Measurements from ENCODE around the gene ZBED3.
"Not testable (repeated sequence)": the region's sequence is repeated elsewhere in the genome, so short reads cannot be mapped to it uniquely, and the experiment has no call there.

ZBED3 gene, protein sequence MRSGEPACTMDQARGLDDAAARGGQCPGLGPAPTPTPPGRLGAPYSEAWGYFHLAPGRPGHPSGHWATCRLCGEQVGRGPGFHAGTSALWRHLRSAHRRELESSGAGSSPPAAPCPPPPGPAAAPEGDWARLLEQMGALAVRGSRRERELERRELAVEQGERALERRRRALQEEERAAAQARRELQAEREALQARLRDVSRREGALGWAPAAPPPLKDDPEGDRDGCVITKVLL

DNA sequence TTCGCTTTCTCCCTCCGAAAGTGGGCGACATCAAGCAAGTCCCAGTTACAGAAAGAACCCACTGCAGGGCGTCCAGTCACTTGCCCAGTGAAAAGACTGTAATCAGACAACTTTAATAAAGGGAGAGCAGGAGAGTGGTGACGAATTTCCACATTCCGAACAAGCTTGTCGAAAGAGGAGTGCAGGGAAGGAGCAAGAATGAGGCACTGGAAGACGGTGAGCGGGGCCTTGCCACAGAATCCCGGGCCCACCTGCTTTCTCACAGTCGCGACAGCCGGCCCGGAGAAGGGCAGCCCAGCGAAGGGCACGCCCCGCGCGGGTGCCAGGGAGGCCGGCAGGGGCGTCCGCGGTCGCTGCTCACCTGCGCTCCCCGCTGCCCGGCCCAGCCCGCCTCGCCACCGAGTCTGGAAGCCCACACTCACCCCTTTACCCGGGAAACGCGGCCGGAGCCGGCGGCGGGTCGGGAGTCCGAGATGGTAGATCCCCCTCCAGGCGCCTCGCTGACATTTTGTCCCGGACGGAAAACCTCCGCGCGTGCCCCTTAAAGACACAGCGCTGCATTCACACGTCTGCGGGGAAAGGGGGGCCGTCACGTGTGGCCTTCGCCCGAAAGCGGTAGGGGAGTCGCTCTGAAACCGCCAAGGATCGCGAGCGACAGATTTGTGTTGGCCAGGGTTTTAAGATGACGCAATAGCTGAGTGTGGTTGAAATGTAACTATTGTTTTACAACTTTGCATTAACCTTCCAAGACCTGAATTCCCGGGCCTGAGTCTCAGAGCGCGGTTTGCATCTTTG lies at the start of gene ZBED3:
Gene ZBED3 (minus strand): TSS at position 597 of the 795 bp plus-strand sequence. CDS start 9,407 bp downstream, outside the sequence.
- DNase-seq: peak; percentile 41

DNA sequence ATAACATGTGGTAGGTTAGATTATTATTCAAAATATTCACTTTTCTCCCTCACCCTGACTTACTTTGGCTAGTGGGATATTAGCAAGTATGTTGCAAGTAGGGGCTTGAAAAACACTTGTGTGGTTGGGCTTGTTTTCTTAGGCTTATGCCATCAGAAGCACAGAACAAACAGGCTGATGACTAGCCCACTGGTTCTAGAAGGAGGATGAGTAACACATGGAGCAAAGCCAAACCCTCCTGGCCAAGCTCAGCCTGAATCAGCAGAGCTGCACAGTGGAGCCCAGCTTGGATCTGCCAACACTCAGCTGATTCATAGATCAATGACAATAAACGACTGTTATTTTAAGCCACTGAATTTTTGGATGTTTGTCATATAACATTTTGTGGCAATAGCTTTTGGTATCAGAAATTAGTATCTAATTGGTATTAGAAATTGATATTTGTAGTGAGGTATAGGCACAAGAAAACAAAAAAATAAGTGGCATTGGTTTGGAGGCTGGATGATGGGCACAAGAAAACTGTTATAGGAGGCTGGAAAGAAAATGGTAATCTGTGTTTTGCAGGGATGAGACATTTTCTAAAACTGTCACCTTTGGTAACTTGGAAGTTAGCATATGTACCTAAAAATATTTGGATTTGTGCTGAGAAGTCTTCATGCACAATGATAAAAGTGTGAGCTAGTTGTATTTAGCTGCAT lies 46.1 kb upstream of the ZBED3 start:
- DNase-seq: no peak

DNA sequence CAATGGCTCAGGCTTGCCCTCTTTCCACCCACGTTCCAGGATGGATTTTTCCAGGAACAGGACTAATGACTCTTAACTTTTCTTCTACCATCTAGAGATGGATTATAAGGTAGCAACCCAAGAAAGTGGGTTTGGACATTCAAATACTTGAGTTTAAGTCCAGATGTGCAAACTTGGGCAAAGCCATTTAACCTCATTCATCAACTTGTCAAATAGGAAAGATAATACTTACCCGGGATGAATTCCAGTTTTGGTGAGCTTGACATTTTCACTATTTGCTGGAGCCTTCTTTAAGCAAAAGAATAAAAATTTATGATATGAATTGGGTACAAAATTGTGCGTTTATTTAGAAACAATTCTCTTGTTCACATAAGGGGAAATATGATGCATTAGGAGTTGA lies 44.3 kb upstream of the ZBED3 start:
- no peak for DNase-seq

DNA sequence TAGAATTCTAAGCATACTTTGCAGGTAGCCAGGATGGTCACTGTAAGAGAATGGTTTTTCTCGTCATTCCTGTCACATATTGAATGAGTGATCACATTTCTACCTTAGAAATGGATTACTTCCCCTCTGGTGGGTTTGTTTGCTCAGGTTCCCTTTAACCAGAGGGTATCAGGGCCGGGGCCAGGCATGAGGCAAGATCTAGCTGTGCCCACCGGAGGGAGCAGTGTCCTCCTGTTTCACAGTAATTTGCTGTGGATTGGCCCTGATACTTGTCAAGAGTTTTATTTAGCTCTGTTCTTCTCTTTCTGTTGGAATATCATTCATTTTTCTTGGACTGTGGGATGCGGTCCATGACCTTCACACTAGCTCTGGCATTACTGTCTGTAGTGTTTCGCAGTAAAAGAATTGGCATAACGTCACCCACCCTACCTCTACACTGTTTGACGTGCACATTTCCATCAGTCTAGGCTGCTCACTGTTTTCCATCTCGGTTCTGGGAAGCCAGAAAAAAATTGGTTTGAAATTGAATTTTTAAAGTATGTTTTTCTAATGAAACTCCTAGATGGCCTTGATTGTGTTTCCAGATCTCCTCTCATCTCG lies 42.4 kb upstream of the ZBED3 start:
- no peak for DNase-seq

DNA sequence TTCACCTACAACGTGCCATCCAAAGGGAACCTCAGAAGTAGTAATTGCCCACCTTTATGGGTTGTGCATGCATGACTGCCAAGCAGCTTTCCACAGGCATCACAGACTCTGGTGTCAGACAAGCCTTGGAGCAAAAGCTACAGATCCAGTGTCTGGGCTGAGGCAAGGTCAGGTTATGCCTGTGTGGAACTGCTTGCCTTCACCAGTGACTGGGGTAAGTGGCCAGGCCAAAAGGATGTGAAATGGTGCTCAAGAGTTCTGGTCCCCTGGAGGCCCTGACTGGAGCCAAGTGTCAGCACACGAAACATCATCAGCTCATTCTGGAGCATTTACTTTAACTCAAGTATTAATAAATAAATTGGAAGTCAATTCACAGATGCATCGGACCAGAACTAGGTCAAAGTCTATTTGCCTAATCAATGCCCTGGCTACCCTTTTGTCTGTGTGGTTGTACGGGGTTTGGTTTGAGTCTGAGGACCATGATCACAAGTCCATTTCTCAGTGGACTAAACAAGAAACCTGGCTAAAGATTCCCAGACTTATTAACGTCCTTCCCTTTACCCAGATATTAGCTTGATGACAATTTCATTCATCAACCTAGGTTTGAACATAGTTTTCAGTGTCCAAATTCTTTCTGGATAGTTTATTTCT lies 41.5 kb upstream of the ZBED3 start:
- no peak for DNase-seq

DNA sequence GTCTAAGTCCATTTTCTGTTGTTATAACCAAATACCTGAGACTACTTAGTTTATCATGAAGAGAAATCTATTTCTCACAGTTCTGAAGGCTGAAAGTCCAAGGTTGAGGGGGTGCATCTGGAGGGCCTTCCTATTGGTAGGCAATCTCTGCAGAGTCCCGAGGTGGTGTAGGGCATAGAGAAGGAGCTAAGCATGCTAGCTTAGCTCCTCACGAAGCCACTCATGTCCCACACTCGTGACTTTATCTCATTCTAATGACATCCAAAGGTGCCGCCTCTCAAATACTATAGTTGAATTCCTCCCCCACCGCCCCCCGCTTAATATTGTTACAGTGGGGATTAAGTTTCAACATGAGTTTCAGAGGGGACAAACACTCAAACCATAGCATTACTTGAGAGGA lies 36.0 kb upstream of the ZBED3 start:
- no peak for DNase-seq

DNA sequence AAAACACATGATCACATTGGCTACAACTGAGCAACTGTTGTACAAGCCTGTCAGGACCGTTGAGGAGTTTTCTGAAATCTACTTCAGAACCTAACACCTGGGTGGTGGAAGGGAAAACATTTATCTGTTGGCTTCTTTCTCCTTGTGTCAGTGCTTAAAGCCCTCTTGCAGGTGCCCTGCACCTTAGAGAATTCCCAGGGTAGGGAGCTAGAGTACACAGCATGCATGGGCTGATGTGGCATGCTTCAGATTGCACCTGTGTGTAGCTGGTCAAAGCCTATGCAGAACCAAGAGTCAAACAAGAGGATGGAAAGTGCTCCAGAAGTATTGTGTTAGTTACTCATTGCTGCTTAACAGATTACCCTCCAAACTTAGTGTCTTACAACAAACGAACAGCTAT lies 33.6 kb upstream of the ZBED3 start:
- no peak for DNase-seq

DNA sequence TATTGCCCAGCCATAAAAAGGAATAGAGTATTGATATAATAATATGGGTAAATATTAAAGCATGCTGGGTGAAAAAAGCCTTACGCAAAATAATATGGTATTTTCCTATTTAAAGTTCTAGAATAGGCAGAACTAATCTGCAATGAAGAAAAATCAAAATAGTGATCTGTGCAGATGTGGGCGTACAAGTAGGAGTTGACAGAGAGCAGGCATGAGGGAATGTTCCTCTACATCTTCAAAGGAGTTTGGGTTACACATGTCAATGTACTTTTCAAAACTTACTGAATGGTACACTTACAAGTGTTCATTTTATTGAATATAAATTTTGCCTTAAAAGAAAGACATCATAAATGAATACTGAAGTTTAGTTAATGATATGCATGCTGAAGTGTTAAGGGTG lies 33.0 kb upstream of the ZBED3 start:
- DNase-seq: no peak

DNA sequence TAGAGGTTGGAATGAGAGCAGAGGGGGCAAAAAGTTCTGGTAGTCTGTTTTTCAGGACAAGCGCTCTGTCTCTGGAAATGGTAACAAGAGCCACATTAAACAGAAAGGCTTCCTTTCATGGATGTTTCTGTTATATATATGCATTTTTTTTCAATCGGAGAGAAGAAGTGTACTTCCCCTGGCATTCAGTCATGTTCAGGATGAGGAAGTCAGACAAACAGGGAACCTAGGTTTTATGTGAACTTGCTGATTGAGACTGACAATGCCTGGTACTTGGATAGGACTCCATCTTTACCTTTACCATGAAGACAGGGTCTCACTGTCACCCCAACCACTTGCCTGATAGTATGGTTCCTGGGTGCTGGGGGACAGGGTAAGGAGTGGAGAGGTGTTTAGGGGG lies 30.1 kb upstream of the ZBED3 start:
- no peak for DNase-seq

DNA sequence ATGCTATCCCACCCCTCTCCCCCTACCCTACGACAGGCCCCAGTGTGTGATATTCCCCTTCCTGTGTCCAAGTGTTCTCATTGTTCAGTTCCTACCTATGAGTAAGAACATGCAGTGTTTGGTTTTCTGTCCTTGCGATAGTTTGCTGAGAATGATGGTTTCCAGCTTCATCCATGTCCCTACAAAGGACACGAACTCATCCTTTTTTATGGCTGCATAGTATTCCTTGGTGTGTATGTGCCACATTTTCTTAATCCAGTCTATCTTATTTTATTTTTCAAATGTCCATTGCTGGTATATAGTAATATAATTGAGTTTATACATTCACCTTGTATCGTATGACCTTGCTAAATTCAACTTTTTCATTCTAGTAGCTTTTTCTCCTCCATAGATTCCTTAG lies 19.9 kb upstream of the ZBED3 start:
- not testable (repeated sequence) for DNase-seq

DNA sequence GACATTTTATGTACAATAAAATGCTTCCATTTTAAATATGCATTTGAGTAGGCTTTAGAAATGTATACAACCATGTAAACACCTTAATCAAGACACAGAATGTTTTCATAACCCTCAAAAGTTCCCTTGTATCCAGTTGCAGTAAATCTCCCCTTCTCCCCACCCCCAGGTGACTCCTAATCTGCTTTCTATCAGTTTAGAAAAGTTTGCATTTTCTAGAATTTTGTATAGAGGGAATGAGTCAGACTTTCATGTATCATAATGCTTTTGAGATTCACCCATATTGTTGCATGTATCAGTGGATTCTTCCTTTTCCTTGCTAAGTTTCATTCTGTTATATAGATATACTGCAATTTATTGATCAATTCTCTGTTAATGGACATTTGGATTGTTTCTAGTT lies 17.7 kb upstream of the ZBED3 start:
- no peak for DNase-seq

DNA sequence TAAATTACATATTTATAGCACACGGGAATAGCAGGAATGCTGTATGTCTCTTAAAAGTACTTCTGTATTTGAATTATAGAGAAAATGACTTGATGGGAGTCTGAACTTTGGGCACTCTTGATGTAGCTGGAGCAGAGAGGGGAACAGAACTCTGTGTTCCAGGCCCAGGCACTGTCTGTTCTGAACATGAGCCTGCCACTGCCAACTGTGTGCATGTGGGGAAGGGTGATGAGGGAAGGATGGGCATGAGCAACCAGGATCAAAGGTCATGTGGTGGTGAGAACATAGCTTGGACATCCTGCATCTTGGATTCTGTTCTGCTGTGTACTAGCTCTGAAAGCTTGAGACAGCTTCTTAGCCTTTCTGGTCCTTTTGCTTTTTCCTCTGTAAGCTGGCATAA lies 16.4 kb upstream of the ZBED3 start:
- no peak for DNase-seq

DNA sequence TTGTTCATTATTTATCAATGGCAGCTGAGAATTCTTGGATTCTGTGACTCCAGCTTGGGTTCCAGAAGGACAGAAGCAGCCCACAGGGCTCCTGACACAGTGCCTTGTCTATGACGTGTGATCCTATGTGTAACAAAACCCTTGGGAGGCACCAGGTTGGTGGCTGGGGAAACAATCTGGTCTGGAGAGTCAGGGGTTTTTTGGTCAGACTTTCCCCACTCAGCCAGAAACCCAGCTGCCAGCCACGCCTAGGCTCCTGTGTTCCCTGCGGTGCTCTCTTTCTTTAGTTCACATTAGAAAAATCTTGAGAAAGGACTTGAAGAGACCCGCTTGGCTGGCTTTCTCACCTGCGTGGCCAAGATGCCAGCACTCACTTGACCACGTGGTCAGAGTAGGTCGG lies 15.5 kb upstream of the ZBED3 start:
- no peak for DNase-seq

DNA sequence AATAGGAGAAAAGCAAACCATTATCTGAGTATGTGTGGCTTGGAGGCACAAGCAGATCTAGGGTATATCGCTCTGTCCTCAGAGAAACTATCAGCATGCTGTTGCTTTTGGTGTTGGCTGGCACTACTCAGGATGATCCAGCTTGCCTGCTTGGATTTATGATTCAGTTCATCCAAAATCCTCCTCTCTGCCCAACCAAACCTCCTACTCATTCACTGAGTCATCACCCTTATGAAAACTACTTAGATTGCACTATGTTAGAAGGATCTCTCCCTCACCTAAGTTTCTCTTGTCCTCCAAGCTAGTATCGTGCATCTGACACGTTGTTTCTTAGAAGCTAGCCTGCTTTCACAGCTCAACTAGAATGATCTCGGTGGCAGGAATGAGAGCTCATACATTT lies 14.2 kb upstream of the ZBED3 start:
- no peak for DNase-seq

DNA sequence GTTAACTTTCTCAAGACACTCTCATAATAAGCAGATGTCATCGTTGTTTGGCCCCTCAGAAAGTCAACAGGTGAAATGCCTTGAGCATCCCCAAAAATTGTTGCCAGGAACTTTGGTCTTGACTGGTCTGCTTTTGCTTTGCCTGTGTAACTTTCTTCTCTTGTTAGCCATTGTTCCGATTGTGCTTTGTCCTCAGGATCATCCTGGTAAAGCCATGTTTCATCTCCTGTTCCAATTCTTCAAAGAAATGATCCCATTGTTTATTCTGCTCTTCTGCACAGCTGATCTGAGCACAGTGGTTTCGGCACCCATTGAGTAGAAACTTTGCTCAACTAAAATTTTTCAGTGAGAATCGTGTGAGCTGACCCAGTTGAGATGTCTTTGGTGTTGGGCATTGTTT lies 8.1 kb upstream of the ZBED3 start:
- DNase-seq: no peak

DNA sequence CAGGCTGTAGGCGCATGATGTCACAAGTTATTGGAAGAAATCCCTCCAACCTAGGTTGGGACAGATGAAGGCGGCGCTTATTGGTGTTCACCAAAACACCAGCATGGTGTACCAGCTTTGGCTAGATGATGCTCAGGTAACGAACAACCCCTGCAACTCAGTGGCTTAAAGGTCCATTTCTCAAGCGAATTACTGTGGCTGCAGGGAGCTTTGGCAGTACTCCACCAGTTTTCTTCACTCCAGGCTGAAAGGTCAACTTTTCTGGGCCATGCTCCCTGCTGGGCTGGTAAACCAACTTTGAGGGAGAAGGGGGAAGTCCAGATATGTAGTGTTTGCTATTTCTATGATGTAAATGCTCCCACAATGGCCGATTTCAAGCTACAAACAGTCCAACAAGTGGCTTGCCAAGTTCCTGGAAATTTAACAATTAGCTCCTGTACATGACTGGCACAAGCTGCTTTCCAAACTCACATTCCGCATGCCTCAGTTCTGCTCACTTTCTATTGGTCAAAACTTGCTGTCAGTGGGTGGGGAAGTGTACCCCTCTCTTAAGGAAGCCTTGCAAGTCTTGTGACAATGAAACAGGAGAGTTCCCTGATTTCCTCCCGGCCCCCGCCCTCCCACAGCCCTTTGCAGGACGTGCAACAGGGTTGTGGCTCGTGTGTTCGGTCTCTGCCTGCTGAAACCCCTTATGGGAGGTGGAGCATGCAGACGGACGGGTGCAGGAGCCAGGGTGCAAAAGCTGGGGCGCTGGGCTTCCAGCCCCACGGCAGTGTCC lies 588 bp upstream of the ZBED3 start:
- DNase-seq: no peak

DNA sequence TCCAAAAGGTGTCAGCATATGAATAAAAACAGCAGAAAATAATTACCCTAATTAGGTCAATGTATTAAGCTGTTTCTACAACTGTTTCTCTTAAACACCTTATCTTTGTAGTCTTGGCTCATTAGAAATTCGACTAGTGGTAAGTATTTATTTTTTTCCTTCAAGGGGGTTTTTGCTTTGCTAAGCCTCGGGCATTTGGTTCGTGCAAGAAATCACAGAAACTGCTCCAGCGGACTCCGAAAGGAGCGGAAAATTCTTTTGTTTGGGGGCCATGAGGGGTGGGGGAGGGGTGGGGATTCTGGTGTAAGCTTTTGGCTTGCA lies 757 bp downstream of the ZBED3 start:
- DNase-seq: no peak

DNA sequence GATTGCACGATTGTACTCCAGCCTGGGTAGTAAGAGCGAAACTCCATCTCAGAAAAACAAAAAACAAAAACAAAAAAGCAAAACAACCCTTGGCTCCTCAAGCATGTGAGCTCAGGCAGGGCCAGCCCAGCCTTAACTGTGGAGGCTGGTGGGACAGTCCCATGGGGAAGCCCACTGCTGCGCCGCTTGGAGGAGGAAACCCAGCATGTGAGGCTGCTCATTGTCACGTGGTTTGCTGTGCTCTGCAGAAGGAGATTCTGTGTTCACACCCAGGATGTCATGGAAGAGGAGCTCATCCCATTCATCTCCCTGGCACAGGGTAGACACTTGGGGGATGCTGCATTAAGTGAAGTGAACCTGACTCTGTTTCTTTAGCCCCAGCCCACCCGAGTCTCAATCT lies 4.0 kb downstream of the ZBED3 start:
- no peak for DNase-seq

DNA sequence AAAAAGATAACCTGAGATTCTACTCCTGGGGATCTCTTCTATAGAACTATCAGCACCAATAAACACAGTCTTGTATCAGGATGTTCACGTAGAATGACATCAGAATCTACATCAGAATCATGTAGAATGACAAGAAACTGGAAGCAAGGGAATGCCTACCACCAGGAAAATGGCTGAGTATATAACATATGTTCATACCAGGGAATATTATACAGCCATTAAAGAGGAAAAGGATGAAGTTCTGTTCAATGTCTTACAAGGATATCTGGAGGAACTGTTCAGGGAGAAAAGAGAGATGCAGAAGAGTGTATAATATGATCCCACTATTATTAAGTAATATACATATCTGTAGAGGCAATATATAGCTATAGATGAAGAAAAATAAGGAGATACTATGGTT lies 4.8 kb downstream of the ZBED3 start:
- DNase-seq: no peak

DNA sequence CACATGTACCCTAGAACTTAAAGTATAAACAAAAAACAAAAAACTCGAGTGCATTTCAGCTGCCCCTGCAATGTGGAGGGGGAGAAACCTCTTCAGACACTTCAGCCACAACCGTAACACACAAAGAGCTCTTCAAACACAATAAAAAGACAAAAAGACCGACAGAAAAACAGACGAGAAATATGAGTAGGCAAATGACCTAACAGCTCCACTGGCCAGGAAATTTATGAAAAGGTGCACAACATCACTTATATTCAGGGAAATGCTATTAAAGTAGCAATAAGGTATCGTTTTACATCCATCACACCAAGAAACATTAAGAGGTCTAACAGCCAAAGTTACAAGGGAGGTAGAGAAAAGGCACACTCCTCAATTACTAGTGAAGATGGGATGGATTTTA lies 6.2 kb downstream of the ZBED3 start:
- no peak for DNase-seq

DNA sequence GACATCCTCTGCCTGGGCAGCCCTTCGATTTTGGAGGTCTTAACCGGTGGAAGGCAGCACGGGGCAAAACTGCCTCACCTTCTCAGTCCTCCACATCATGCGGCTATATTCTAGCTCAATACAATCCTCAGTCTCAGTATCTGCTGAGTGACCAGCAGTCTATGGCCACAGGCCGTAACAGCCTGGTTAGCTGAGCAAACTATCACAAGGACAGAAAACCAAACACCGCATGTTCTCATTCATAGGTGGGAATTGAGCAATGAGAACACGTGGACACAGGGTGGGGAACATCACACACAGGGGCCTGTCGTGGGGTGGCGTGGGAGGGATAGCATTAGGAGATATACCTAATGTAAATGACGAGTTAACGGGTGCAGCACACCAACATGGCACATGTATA lies 6.6 kb downstream of the ZBED3 start:
- not testable (repeated sequence) for DNase-seq

DNA sequence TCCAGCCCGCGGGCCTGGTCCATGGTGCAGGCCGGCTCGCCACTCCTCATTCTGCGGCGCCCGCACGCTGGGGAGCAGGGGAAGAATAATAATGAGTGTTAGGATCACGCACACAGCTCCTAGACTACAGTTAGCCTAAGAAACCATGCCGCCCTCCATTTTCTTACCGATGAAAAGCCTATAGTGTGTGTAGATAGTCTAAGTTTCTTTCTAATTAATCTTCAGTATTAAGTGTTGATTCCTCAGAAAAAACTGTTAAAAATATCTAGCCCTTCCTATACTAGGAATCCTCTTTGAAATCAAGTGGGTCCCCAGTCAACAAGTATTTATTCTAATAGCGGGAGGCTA lies 9.3 kb downstream of the ZBED3 start:
- no peak for DNase-seq

Measured in GF-D8 (cell line).